NCI-H2107 treated with DMSO at 0.1 percent for 48 hours (cell line): ENCODE measurements around the gene TSPEAR.

Experiments
- DNase-seq: peaks from one replicate; lab custom pipeline; 2025; ENCODE audit not compliant: unreplicated experiment; lab: John Stamatoyannopoulos, UW

Gene TSPEAR

DNA sequence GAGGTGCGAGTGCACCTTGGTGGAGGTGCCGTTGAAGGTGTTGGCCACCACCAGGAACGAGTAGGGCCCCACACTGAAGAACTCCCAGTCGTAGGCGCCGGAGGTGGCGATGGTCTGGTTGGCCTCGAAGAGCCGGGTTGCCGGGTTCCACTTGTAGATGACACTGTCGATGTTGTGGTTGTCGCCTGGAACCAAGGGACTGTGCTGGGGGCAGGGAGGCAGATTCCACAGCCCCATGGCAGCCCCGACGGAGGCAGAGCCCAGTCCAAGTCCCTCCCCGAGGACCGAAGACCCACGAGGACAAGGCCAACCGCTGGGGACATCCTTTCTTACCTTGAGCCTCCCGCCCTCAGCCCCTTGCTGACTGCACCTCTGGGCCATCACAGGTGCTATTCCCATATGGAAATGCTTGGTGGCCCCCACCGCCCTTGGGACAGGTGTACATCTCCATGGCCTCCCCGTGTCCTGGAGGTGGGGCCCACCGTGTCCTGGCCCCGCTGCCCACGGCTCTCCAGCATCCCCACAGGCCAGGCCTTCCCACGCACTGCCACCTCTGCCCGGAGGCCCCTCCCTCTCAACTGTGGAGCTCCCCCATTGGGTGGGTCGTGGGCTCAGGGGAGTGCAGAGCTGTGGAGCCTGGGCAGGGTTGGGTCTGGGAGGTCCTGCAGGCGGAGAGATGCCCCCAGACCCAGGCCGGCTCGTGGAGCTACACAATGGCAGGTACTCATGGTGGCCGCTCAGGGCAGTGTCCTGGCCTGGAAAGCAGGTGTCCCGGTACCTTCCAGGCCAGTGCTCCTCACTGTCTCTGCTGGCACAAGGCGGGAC, 189.2 kb downstream of the TSPEAR start:
- no peak for DNase-seq

GRCh38 chr21:44521301-44521927, 190.0 kb downstream of the TSPEAR start:
- no peak for DNase-seq

DNA sequence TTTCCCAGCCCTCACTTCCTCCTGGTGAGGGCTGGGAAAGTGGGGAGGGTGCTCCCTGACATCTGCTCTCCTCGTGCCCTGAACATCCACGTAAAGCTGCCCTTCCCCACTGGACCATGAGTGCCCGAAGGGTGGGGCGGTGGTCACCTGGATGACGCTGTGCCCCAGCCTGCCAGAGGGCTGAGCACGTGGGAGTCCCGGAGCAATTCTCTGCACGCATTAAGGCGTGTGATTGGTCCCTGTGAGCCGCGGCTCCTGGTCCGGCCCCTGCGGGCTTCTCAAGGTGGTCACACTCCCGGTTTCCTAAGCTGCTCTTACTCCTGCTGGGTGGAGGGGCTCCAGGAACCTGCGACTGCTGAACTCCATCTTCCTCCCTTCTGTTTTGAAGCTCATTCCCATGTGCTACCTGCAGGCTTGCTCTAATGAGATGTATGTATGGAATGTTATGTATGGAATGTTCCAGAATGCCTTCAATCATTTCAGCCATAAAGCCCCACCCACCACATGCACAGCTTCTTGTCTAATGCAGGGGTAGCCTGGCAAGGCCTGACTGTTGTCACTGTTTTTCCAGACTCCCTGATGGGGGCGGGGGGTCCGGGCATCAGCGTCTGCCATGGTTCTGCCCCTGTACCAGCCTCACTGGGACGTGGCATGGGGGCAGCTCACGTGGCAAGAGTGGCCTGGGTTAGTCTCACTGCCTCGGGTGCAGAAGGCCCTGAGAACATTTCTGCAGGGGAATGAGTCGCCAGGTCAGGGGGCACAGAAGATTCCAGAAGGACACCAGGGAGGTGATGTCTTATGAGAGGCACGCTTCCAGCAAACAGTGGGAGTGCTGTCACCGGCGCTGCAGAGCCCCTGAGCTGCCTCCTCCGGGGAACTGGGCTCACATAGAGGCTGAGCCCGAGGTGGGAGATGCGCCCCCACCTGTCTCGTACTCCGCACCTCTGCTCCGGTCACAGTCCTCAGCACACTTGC, 190.8 kb downstream of the TSPEAR start:
- DNase-seq: no peak

GRCh38 chr21:44519346-44520325, 191.7 kb downstream of the TSPEAR start:
- no peak for DNase-seq

DNA sequence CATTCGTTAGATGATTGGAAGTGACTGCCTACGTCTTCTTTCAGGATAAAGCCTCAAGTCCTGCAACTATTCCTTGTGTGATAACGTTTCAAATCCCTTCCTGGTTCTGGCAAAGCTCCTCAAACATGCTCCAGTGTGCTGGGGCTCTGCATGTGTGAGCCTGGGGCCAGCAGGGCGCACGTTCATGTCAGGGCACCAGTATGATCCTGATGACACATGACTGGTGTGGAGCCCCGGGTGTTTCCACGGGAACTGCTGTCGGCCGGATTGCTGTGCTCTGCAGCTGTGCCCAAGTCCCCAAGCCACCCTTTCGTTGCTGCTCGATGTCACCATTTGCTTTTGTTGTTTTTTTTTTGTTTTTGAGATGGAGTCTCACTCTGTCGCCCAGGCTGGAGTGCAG, 192.7 kb downstream of the TSPEAR start:
- DNase-seq: no peak

DNA sequence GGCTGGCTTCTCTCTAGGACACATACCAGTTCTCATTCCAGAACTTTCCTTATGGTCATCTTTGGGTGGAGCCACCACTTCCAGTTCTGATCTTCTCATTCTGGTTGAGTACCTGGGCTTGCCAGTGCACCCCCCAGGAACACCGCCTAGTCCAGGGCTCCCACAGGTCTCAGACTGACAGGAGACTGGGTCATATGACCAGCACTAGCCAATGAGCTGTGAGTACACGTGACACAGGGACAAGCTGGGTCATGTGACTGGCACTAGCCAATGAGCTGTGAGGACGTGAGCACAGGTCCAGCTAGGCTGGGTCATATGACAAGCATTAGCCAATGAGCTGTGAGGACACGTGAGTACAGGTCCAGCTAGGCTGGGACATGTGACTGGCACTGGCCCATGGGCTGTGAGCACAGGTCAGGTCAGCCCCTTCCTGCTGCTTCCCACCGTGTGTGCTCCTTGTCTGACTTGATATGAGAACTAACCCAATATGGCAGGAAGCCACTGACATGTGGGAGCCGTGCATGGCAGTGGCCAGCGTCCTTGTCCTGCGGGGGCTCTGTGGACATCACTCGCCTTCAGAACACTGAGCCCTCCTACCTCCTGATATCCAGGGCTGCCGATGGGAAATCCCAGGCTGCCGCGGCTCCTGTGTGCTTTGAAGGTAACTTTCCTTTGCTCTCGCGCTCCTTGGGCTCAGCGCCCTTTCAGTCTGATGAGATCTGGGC, 194.0 kb downstream of the TSPEAR start:
- DNase-seq: no peak

DNA sequence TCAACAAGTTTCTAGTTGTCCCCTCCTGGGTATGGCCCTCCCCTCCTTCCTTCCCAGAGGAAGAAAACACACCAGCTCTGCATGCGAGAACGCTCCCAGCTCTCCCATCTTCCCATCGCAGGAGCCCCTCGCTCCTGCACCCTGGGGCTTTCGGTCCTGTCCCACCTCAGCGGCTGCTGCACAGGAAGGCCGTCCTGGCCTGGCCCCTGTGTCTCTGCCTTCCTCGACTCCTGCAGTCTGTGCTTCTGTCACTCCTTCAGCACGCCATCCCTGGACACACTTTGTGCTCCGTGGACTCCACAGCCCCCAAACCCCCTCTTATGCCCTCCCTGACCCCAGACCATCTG, 194.6 kb downstream of the TSPEAR start:
- no peak for DNase-seq

DNA sequence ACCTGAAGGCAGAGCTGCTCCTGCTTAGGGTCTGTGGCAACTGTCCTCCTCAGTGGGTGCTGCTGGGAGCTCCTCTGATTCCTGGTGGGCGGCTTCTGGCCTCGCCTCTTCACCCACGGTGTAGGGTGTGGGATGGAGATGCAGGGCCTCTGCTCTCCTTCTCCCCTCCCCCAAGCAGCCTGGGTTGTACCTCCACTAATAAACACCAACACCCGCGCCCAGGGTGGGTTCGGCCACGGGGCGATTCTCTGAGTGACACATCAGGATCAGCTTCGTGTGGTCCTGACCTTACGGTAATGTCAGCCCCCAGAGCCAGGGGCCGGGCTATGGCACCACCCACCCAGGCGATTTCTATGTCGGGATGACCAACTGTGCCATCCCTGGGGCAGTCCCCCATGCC, 195.0 kb downstream of the TSPEAR start:
- DNase-seq: no peak

- no peak for DNase-seq
Measured at GRCh38 chr21:44515359-44516165, 195.8 kb downstream of the TSPEAR start.

DNA sequence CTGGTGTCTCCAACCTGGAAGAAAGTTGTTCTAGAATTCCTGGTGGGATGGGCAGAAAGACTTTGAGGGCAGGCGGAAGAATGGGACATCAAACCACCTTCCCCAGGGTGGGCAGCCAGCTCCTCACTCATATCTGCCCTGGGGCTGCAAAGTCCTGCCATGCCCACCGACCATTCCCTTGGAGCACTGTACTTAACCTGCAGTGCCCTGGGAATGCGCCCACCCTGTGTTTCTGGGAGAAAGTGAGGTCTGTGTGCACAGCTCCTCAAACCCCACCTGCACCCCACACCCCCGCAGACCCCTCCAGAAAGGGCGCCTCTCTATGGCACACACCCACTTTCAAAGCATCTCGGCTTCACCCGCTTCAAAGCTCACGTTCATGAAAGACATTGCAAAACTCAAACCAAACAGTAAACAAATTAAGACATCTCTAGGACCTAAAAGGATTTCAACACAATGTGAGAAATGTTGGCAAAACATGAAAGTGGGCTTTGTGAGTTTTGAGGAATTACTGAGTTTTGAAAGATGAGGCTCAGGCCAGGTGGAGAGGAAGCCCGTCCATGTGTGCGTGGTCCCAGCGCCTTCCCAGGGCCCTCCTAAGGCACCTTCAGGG, 196.5 kb downstream of the TSPEAR start:
- no peak for DNase-seq

DNA sequence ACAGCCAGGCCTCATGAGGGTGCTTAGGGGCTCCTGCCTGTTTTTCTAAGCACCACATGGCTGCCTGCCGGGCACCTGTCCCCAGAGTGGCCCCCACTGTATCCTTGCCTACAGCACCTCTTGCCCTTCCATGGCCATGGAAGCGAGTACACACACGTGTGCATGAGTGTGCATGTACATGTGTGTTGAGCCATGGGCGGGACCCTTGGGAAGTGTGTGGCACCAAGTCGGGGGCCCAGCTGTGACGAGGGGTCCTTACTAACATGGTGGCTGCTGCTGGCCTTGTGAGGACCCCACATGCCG, 197.2 kb downstream of the TSPEAR start:
- no peak for DNase-seq

GRCh38 chr21:44513389-44514217, 197.8 kb downstream of the TSPEAR start:
- peak; percentile 61 for DNase-seq

DNA sequence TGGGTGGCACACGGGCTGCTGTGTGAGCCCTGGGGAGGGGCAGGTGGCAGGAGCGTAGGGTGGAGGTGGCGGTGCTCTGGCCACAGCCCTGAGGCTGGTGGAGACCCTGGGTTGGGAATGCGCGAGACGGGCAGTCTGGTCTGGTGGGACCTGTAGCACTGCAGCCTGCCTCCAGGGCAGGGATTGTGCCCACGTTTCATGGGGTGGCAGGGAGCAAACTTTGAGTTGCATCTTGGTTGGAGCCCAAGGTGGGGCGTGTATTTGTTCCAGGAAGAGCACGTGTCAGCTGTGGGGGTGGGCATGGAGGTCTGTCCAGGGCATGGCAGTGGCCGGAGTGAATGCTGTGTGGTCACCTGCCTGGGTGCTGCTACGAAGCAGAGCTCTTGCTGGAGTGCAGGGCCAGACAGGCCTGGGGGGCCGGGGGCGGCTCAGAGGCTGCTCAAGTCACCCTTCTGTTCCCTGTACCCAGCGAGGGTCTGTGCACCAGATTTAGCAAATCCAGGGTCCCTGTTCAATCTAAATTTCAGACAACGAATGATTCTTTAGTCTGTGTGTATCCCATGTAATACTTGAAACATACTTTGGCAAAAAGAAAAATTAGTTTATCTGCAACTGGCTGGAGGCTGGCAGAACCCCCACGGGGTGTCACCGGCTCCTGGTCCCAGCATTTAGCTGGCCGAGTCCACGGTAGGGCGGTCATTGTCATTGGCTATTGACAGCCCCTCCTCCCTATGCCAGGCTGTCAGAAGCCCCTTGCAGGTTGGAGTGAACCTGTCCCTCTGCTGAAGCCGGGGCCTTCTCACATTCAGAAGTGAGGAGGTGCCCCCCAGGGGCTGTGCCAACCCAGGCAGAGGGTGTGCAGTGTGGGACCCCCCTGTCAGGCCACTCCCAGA, 198.6 kb downstream of the TSPEAR start:
- no peak for DNase-seq

DNA sequence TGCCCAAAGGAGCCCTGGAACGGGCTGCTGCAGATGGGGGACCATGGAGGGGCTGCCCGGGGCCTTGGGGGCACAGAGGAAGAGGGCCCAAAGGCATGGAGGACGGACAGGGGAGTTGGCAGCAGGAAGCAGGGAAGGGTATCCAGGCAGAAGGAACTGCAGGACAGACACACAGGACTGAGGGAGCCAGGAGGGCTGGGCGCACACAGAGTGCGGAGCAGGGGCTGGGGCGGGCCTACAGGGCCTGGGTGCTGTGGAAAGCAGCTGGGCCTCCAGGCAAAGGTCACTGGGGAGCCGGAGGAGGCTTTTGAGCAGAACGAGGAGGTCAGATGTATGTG, 199.5 kb downstream of the TSPEAR start:
- DNase-seq: no peak

GRCh38 chr21:44511219-44511937, 200.0 kb downstream of the TSPEAR start:
- DNase-seq: no peak

DNA sequence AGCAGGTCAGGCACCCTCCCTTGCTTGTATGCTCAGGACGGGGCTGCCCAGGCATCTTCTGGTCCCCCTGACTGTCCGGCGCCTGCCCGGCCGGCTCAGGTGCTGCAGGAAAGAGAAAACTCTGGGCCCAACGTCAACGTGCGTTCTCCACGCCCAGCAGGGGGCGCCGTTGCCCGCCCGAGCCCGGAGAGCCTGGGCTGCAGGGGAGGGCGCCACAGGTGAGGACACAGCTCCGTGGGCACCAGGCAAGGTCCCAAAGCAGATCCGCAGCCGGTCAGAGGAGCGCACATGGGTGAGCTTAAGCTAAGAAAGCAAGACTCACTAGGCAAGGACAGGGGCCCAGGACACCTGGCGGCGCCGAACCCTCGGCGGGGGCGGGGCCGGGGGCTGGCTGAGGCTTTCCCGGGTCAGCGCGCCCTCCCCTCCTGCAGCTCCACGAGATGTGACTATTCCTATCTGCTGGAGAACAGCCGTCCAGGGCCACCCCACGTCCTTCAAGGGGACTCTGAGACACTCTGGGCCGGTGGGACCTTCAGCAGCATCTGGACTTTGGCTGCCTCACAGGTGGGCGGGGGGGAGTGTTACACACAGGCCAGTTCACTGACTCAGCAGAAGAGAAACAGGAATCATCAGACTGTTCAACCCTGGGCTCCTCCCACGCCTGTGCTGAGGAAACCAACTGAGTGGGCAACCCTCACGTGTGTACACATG, 200.7 kb downstream of the TSPEAR start:
- peak; percentile 77 for DNase-seq
